ENCODE measurements around the gene MRC2.

DNA sequence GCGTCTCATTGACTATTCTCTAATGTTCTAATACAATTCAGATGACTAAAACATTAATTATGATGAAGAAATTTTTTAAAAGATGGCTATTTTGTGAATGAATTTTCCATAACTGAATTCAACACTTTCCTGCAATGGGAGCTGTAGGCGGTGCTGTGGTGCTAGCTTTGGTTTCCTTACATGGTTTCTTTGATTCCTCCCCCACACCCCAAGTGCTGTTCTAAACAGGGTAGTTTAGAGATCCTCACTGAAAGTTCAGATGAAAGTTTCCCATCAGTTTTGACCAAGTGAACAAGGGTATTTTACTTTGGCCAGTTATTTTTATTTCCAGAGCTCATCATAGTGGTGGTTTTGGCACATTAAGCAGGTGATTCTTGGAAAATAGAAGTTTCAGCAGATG is 26.0 kb upstream of the MRC2 start:
- TF ChIP-seq, protein P1, sequence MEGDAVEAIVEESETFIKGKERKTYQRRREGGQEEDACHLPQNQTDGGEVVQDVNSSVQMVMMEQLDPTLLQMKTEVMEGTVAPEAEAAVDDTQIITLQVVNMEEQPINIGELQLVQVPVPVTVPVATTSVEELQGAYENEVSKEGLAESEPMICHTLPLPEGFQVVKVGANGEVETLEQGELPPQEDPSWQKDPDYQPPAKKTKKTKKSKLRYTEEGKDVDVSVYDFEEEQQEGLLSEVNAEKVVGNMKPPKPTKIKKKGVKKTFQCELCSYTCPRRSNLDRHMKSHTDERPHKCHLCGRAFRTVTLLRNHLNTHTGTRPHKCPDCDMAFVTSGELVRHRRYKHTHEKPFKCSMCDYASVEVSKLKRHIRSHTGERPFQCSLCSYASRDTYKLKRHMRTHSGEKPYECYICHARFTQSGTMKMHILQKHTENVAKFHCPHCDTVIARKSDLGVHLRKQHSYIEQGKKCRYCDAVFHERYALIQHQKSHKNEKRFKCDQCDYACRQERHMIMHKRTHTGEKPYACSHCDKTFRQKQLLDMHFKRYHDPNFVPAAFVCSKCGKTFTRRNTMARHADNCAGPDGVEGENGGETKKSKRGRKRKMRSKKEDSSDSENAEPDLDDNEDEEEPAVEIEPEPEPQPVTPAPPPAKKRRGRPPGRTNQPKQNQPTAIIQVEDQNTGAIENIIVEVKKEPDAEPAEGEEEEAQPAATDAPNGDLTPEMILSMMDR (IDR thresholded peaks at IDR 0.05; ENCODE audit: insufficient read depth, low read length) = no peak
- TF ChIP-seq POLR2AphosphoS5 (IDR thresholded peaks at IDR 0.05; ENCODE audit: low read depth) (no peak), SPI1 (IDR thresholded peaks at IDR 0.05; ENCODE audit: borderline replicate concordance, low read depth) (no peak), GABPA (IDR thresholded peaks at IDR 0.05; ENCODE audit: low read depth) (no peak)
- TF ChIP-seq, protein P2, sequence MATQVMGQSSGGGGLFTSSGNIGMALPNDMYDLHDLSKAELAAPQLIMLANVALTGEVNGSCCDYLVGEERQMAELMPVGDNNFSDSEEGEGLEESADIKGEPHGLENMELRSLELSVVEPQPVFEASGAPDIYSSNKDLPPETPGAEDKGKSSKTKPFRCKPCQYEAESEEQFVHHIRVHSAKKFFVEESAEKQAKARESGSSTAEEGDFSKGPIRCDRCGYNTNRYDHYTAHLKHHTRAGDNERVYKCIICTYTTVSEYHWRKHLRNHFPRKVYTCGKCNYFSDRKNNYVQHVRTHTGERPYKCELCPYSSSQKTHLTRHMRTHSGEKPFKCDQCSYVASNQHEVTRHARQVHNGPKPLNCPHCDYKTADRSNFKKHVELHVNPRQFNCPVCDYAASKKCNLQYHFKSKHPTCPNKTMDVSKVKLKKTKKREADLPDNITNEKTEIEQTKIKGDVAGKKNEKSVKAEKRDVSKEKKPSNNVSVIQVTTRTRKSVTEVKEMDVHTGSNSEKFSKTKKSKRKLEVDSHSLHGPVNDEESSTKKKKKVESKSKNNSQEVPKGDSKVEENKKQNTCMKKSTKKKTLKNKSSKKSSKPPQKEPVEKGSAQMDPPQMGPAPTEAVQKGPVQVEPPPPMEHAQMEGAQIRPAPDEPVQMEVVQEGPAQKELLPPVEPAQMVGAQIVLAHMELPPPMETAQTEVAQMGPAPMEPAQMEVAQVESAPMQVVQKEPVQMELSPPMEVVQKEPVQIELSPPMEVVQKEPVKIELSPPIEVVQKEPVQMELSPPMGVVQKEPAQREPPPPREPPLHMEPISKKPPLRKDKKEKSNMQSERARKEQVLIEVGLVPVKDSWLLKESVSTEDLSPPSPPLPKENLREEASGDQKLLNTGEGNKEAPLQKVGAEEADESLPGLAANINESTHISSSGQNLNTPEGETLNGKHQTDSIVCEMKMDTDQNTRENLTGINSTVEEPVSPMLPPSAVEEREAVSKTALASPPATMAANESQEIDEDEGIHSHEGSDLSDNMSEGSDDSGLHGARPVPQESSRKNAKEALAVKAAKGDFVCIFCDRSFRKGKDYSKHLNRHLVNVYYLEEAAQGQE (IDR thresholded peaks at IDR 0.05; ENCODE audit: insufficient replicate concordance, low read depth) = no peak

Measured in HL-60 (cell line).